ENCODE measurements around the gene DYDC1.

GRCh38 chr10:80356989-80357850 is 665 bp upstream of the DYDC1 start:
- TF ChIP-seq OSR1 (CRISPR knock-in tag; IDR thresholded peaks at IDR 0.05) (no peak), ARNTL (CRISPR knock-in tag; IDR thresholded peaks at IDR 0.05; ENCODE audit: borderline replicate concordance, low read depth) (no peak), BACH2 (CRISPR knock-in tag; IDR thresholded peaks at IDR 0.05; ENCODE audit: borderline replicate concordance) (no peak), ZNF565 (CRISPR knock-in tag; conservative IDR thresholded peaks at IDR 0.05; ENCODE audit: low read depth) (no peak), POU6F1 (CRISPR knock-in tag; IDR thresholded peaks at IDR 0.05; ENCODE audit: borderline replicate concordance, low read depth) (no peak), GLIS3 (CRISPR knock-in tag; IDR thresholded peaks at IDR 0.05) (no peak), ESRRG (CRISPR knock-in tag; IDR thresholded peaks at IDR 0.05) (no peak), ZC3H10 (CRISPR knock-in tag; IDR thresholded peaks at IDR 0.05) (no peak), ZNF8 (CRISPR knock-in tag; IDR thresholded peaks at IDR 0.05) (no peak), PATZ1 (CRISPR knock-in tag; IDR thresholded peaks at IDR 0.05; ENCODE audit: borderline replicate concordance) (no peak)
